ENCODE results near the gene GMNN.

Gene GMNN

GRCh38 chr6:24818346-24818745, 43.6 kb downstream of the GMNN start:
- no peak for DNase-seq

- no peak for DNase-seq
Measured at GRCh38 chr6:24821860-24822444, 47.2 kb downstream of the GMNN start.

DNA sequence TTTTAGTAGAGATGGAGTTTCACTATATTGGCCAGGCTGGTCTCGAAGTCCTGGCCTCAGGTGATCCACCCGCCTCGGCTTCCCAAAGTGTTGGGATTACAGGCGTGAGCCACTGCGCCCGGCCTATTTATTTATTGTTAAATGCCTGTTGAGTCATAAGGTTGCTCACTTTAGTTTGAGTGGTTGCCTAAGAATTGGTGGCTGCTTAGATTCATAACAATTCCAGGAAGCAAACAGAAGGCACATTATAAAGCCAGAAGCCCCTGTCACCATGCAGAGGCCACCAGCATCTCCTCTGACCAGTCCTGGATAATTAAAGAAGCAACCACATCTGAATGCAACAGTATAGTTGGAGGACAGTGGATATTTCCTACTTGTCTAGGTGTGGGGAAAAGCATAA, 48.0 kb downstream of the GMNN start:
- no peak for DNase-seq

- no peak for DNase-seq
Measured at GRCh38 chr6:24823185-24823584, 48.4 kb downstream of the GMNN start.

- DNase-seq: no peak
Measured at GRCh38 chr6:24824142-24824938, 49.6 kb downstream of the GMNN start.

DNA sequence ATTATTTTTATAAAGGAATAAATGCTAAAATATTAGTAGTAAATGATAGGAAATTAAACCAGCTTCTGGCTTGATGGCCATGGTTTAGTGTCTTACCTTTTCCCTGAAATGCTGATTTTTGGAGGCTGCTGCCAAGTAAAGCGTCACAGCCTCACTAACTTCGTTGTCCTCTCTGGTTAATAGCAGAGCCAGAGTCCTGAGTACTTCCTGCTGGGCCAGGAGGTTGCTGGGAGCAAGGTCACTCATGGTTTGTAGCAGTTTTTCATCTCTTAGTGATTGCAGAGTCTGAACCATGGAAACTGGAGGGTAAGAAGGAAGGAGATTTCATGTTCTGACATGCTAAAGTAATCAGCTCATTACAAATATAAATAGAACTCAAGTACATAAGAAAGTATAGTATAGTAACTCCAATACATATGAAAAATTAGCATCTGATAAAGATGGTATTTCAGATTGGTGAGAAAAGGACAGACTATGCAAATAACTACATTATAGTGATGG, 50.4 kb downstream of the GMNN start:
- no peak for DNase-seq

DNA sequence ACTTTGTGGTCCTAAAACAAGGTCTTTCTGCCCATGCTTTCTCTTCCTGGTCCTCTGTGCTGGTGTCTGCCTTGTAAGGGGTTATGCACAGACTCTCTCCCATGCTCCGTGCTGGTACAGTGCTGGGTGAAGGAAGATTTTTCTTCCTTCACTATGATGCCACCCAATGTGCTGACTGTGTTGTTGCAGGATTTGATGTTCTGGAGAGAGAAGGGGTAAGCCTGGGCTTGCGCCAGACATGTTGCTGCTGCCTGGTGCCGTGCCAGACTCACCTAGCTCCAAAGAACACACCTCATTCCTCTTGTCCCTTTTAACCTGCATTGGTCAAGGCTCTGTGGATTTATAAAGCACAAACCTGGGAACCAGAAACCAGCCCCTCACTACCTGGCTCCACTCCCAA, 52.4 kb downstream of the GMNN start:
- no peak for DNase-seq

DNA sequence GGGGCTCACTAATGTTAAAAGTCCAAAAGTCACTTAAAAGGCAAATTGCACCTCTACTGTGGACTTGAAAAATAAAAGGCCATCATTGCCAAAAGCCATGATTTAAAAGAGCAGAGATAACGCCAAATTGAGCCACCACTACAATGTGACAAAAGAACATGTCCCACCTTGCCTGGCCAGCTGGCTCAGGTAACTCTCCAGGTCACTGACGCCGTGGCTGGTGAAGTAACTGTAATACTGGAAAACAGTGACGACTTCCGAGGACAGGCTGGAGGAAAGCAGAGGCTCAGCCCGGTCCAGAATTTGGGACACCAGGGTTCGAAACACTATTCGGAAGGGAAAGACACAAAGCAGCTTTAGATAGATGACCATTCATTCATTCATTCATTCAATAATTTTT, 53.2 kb downstream of the GMNN start:
- no peak for DNase-seq

- DNase-seq: no peak
Measured at GRCh38 chr6:24829657-24830056, 54.9 kb downstream of the GMNN start.

DNA sequence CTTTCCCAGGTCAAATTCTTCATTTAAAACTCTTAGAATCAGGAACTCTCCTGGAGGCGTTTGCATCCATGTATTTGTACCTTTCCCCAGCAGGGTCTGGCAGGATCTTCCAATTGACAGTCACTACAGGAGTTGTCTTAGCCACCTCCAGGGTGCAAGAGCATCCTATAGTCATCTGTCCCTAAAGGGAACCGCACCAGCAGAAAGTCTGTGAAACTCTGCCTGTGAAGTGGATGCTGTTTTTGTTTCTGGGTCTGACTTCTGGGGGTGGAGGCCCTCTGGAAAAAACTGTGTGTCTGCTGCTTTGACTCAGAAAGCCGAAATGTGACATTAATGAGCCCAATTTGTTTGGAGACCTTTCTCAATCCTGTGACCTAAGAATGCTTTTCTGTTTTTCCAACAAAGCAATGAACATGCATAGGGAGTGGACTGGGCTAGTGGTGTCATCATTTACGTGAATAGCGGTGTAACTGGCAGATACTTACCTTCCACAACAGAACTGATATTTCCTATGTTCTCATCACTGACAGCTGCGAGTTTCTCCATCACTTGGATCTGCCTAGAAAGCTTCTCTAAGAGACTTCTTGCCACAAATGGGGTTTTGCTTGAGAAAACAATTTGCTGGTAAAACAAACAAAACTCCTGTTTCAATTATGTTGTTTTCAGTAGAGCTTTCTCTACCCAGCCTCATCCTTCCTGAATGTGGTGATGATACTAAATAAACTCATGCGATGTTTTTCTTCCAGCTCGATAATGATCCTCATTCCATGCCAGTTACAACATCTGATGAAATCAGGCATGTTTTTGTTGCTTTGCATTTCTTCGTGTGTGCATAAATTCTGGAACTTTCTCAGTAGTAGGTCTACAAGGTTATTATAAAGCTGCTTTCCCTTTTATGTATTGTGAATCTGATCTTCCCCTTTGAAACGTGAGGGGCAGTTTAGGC, 57.3 kb downstream of the GMNN start:
- no peak for DNase-seq

GRCh38 chr6:24832794-24833193, 58.1 kb downstream of the GMNN start:
- no peak for DNase-seq

- DNase-seq: no peak
Measured at GRCh38 chr6:24833711-24834386, 59.1 kb downstream of the GMNN start.
